ENCODE data around the gene RNF180. TPM values are rescaled to one million over a fixed set of nuclear protein-coding genes. Genes with fewer than 3 reads are reported as not detected.

RNF180 gene
- polyA plus RNA-seq, 2 of the 4 experiments (the other 2 are of a cell fraction): 0.14 to 0.50 TPM

DNA sequence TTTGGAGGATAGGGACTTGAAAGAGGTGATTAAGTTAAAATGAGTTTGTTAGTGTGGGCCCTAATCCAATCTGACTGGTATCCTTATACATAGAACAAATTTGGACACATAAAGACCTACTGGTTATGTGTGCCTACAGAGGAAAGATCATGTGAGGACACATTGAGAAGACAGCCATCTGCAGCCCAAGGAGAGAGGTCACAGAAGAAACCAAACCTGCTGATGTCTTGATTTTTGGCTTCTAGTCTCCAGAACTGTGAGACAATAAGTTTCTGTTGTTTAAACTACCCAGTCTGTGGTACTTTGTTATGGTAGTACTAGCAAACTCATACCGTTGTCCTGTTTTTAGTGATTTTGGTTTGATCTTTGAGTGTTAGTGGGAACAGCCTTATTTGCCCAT is 18.3 kb downstream of the RNF180 start (continued):
- no peak for TF ChIP-seq RAD21 (conservative IDR thresholded peaks at IDR 0.05 in 1 of 2, IDR thresholded peaks at IDR 0.05 in 1 of 2)
- TF ChIP-seq ZSCAN20 (CRISPR knock-in tag; IDR thresholded peaks at IDR 0.05): no peak
- no peak for TF ChIP-seq BCL3 (IDR thresholded peaks at IDR 0.05)
- TF ChIP-seq CHD4 (IDR thresholded peaks at IDR 0.05; ENCODE audit: borderline replicate concordance): no peak
- TF ChIP-seq KDM1A (IDR thresholded peaks at IDR 0.05; ENCODE audit: low read depth): no peak

- H3K4me1 ChIP-seq: no peaks in the 10 kb centered on the region
- ChIA-PET POLR2A (no interaction called here), CTCF (no interaction called here)
- ATAC-seq (no peak), DNase-seq (ENCODE audit: low read depth in 1 of 2, low spot score in 1 of 2) (no peak), FAIRE-seq (no peak)
- H3K4me3 ChIP-seq: no peak overlapping the region
- H3K27ac ChIP-seq: no peak overlapping the region
- no peaks in the 10 kb centered on the region for H3K9me3 ChIP-seq
- H3K4me2 ChIP-seq: no peak overlapping the region
- WGBS (ENCODE audit: missing lambda C conversion rate): 15% methylated on average over 1 of the region's 1 CpG
- TF ChIP-seq ZC3H11A (IDR thresholded peaks at IDR 0.05) (no peak), PHF8 (IDR thresholded peaks at IDR 0.05; ENCODE audit: borderline replicate concordance, low read depth) (no peak), RARB (CRISPR knock-in tag; IDR thresholded peaks at IDR 0.05) (no peak), NPAS2 (CRISPR knock-in tag; IDR thresholded peaks at IDR 0.05; ENCODE audit: borderline replicate concordance) (no peak), HDAC2 (IDR thresholded peaks at IDR 0.05) (no peak), RCOR1 (IDR thresholded peaks at IDR 0.05; ENCODE audit: low read depth, low read length) (no peak), ESRRA (IDR thresholded peaks at IDR 0.05; ENCODE audit: borderline replicate concordance, low read length) (no peak), HOXB5 (CRISPR knock-in tag; IDR thresholded peaks at IDR 0.05) (no peak), JUNB (IDR thresholded peaks at IDR 0.05) (no peak), JUN (IDR thresholded peaks at IDR 0.05) (no peak)
- TF ChIP-seq, protein P1, sequence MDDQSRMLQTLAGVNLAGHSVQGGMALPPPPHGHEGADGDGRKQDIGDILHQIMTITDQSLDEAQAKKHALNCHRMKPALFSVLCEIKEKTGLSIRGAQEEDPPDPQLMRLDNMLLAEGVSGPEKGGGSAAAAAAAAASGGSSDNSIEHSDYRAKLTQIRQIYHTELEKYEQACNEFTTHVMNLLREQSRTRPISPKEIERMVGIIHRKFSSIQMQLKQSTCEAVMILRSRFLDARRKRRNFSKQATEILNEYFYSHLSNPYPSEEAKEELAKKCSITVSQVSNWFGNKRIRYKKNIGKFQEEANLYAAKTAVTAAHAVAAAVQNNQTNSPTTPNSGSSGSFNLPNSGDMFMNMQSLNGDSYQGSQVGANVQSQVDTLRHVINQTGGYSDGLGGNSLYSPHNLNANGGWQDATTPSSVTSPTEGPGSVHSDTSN (IDR thresholded peaks at IDR 0.05): no peak
These were observed 19.2 kb downstream of the RNF180 start for GRCh38 chr5:64184832-64185231.

GRCh38 chr5:64188776-64189175 is 23.1 kb downstream of the RNF180 start:
- no peaks in the 10 kb centered on the region for H3K4me1 ChIP-seq
- no peak overlapping the region for H3K4me3 ChIP-seq
- WGBS (ENCODE audit: missing lambda C conversion rate): 54% methylated on average over 1 of the region's 1 CpG
- FAIRE-seq (no peak), DNase-seq (ENCODE audit: low read depth in 1 of 2, low spot score in 1 of 2) (no peak), ATAC-seq (no peak)
- no peaks in the 10 kb centered on the region for H3K9me3 ChIP-seq
- no peak overlapping the region for H3K4me2 ChIP-seq
- CTCF ChIA-PET: interaction anchor here (1.0 kb wide), 1 partner anchor 41 kb away, joined by 3 read pairs; no protein-coding TSS in a partner anchor
- no peak for TF ChIP-seq ESRRA (IDR thresholded peaks at IDR 0.05; ENCODE audit: borderline replicate concordance, low read length)
- POLR2A ChIA-PET: no interaction called here
- H3K27ac ChIP-seq: no peak overlapping the region

- no peak for FAIRE-seq
- no peak for ATAC-seq
- TF ChIP-seq HOXB13 (CRISPR knock-in tag; IDR thresholded peaks at IDR 0.05; ENCODE audit: low read depth) (no peak), ESRRA (IDR thresholded peaks at IDR 0.05; ENCODE audit: borderline replicate concordance, low read length) (no peak), KDM1A (IDR thresholded peaks at IDR 0.05; ENCODE audit: low read depth) (no peak), ZSCAN20 (CRISPR knock-in tag; IDR thresholded peaks at IDR 0.05) (no peak), CHD2 (IDR thresholded peaks at IDR 0.05; ENCODE audit: low read length, partially characterized antibody) (no peak), ELK1 (IDR thresholded peaks at IDR 0.05; ENCODE audit: low read depth, low read length) (no peak), POLR2AphosphoS2 (conservative IDR thresholded peaks at IDR 0.05; ENCODE audit: low read length) (no peak), RNF2 (IDR thresholded peaks at IDR 0.05; ENCODE audit: borderline replicate concordance, low read depth) (no peak), REST (IDR thresholded peaks at IDR 0.05) (no peak), ATOH8 (CRISPR knock-in tag; IDR thresholded peaks at IDR 0.05; ENCODE audit: low read depth) (no peak)
These were observed 25.1 kb downstream of the RNF180 start for GRCh38 chr5:64190562-64191306.

More at GRCh38 chr5:64190562-64191306, 25.1 kb downstream of the RNF180 start:
- no peak overlapping the region for H3K4me2 ChIP-seq
- WGBS (ENCODE audit: missing lambda C conversion rate): 33% methylated on average over 2 of the region's 2 CpGs
- H3K9me3 ChIP-seq: no peaks in the 10 kb centered on the region
- H3K27ac ChIP-seq: no peak overlapping the region
- ChIA-PET CTCF (no interaction called here), POLR2A (no interaction called here)
- no peak overlapping the region for H3K4me3 ChIP-seq
- no peak for DNase-seq (ENCODE audit: low read depth in 1 of 2, low spot score in 1 of 2)
- no peaks in the 10 kb centered on the region for H3K4me1 ChIP-seq

All from A549 (cell line).